ENCODE data around the gene CYP19A1.

- no peak for TF ChIP-seq EP300 (IDR thresholded peaks at IDR 0.05)
- no peak for TF ChIP-seq POLR2AphosphoS5 (IDR thresholded peaks at IDR 0.05)
Measured at GRCh38 chr15:51368751-51369450, 30.5 kb upstream of the CYP19A1 start.
